Activated B cell treated with CpG ODN at 0.5 μM for 24 hours (primary cell): ENCODE measurements around the gene SLC45A3. TPM values are rescaled to one million over a fixed set of nuclear protein-coding genes. Genes with fewer than 3 reads are reported as not detected.

ENCODE experiments used
- ATAC-seq: fragments of 200-7000 bp; cut with Tn5 transposase; one replicate; pipeline ENCODE4 v1.10.0; 2021; ENCODE audit warnings: low read depth, mild to moderate bottlenecking, moderate library complexity
- CTCF ChIA-PET: fragments of 350-600 bp; sonication (Branson Sonifier 250); formaldehyde crosslinking; loops from one replicate; lab custom pipeline; 2021; ENCODE audit warnings: antibody characterized with exemption; lab: Charles Lee
- POLR2A ChIA-PET: fragments of 350-600 bp; sonication (Branson Sonifier 250); formaldehyde crosslinking; loops from one replicate; lab custom pipeline; 2021; ENCODE audit warnings: antibody characterized with exemption; lab: Charles Lee
- DNase-seq: peaks from one replicate; pipeline ENCODE4 v3.0.0; 2022
- H3K27ac Mint-ChIP-seq: one replicate; pipeline ENCODE4 v1.8.0; 2020; ENCODE audit warnings: mixed read lengths
- H3K27me3 Mint-ChIP-seq: one replicate; pipeline ENCODE4 v1.8.0; 2021; ENCODE audit warnings: mixed read lengths
- H3K36me3 Mint-ChIP-seq: one replicate; pipeline ENCODE4 v1.8.0; 2021; ENCODE audit warnings: low read depth, mixed read lengths
- H3K4me1 Mint-ChIP-seq: one replicate; pipeline ENCODE4 v1.8.0; 2021; ENCODE audit warnings: mixed read lengths
- H3K4me3 Mint-ChIP-seq: one replicate; pipeline ENCODE4 v1.8.0; 2020; ENCODE audit warnings: mild to moderate bottlenecking, mixed read lengths
- H3K9me3 Mint-ChIP-seq: one replicate; pipeline ENCODE4 v1.8.0; 2020; ENCODE audit warnings: mixed read lengths
- intact Hi-C: fragments of 100-400 bp; cut with micrococcal nuclease; formaldehyde crosslinking; loops from one replicate; pipeline ENCODE4 v1.15.1; 2024
- total RNA-seq: library from RNA; stranded (reverse); gene quantifications from 2 replicates; pipeline ENCODE4 v1.2.3, GENCODE V29; 2022
- TF ChIP-seq, protein P1 (sequence below): fragments of 200-600 bp; IDR thresholded peaks from one replicate; pipeline ENCODE4 v1.8.0; 2022; ENCODE audit warnings: antibody characterized with exemption, mild to moderate bottlenecking

The SLC45A3 gene
- total RNA-seq, 1 donor from 2014 or later: 7.4 TPM

DNA sequence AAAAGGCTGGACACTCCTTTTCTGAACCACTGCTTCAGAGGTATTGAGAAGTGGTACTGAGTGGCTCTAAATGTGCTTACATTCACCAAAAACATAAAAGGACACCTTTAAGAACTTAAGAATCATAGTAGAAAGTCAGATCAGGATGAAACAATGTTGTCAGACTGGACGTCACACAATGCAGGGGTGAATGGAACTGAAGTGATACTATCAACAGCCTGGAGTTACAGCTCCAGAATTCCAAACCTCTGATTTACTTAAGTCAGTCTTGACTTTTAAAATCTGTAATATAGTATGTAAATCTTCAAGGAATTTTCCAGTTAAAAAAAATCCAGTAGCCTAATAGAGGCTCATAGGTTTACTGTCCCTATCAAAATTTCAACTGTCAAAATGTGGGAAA lies 67.8 kb downstream of the SLC45A3 start:
- TF ChIP-seq, protein P1, sequence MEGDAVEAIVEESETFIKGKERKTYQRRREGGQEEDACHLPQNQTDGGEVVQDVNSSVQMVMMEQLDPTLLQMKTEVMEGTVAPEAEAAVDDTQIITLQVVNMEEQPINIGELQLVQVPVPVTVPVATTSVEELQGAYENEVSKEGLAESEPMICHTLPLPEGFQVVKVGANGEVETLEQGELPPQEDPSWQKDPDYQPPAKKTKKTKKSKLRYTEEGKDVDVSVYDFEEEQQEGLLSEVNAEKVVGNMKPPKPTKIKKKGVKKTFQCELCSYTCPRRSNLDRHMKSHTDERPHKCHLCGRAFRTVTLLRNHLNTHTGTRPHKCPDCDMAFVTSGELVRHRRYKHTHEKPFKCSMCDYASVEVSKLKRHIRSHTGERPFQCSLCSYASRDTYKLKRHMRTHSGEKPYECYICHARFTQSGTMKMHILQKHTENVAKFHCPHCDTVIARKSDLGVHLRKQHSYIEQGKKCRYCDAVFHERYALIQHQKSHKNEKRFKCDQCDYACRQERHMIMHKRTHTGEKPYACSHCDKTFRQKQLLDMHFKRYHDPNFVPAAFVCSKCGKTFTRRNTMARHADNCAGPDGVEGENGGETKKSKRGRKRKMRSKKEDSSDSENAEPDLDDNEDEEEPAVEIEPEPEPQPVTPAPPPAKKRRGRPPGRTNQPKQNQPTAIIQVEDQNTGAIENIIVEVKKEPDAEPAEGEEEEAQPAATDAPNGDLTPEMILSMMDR: no peak
- Mint-ChIP-seq H3K9me3 (no peaks in the 10 kb centered on the region), H3K27me3 (no peaks in the 10 kb centered on the region), H3K4me3 (no peak overlapping the region), H3K27ac (no peak overlapping the region), H3K36me3 (peaks cover 83% of the 10 kb centered on the region), H3K4me1 (peaks cover 24% of the 10 kb centered on the region)
- intact Hi-C loops: no loop called here
- no peak for DNase-seq
- ATAC-seq: no peak
- CTCF ChIA-PET: no interaction called here
- POLR2A ChIA-PET: interaction anchor here (0.6 to 1.3 kb wide), 2 partner anchors 16 to 20 kb away, joined by 6 to 7 read pairs; partner anchors contain the start of gene ELK4

DNA sequence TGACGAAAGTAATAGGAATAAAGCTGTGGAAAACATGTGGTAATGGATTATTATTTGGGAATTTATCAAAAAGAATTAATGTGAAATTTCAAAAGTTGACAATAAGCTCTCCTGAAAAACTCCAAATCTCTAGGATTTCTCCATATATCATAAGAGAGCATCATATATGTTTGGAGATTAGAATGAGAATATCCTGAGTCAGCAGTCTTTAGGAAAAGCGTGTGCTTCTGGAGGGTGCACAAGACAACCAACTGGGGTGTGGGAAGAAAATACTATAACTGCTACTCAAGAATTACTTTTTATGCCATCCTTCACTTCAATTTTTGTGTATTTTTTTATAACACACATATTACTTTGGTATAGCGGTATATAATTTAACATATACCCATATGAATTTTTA lies 68.2 kb downstream of the SLC45A3 start:
- ChIA-PET POLR2A (interaction anchor here (0.6 kb wide), 1 partner anchor 17 kb away, joined by 7 read pairs; no protein-coding TSS in a partner anchor), CTCF (no interaction called here)
- H3K36me3 Mint-ChIP-seq: peaks cover 83% of the 10 kb centered on the region
- DNase-seq: no peak
- intact Hi-C loops: no loop called here
- H3K27me3 Mint-ChIP-seq: no peaks in the 10 kb centered on the region
- H3K27ac Mint-ChIP-seq: no peak overlapping the region
- TF ChIP-seq, protein P1: no peak
- no peaks in the 10 kb centered on the region for H3K9me3 Mint-ChIP-seq
- H3K4me1 Mint-ChIP-seq: peaks cover 24% of the 10 kb centered on the region
- no peak for ATAC-seq
- H3K4me3 Mint-ChIP-seq: no peak overlapping the region

DNA sequence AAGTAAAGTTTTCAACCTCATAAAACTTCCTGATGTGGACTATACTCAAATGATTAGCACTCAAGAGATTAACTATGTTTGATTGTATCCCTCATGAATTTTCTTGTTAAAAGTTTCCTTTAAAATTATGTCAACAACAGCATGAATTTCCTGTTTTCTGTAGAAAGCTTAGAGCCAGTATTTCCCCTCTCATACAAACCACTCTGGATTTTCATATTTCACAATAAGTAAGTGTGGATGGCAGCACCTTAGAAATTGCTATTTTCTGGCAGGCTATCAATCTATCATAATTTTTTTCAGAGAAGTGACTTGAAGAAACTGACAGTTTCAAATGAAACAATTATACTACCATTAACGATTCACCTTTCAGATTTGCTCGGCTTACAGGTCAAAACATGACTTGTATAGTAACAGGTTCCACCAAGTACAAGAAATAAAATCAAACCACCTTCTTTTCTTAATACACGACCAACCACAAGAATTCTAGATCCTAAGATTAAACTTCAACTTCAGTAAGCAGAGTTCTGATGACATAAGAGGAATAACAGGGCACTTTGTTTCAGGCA lies 69.3 kb downstream of the SLC45A3 start:
- no peaks in the 10 kb centered on the region for H3K9me3 Mint-ChIP-seq
- peaks cover 26% of the 10 kb centered on the region for H3K4me1 Mint-ChIP-seq
- TF ChIP-seq, protein P1: no peak
- ATAC-seq: no peak
- intact Hi-C loops: loop anchor here (2.0 kb wide), 1 partner anchor 14 kb away; no protein-coding TSS in a partner anchor
- ChIA-PET POLR2A (no interaction called here), CTCF (no interaction called here)
- no peaks in the 10 kb centered on the region for H3K27me3 Mint-ChIP-seq
- no peak overlapping the region for H3K4me3 Mint-ChIP-seq
- no peak for DNase-seq
- peak overlapping the region; percentile 31 for H3K27ac Mint-ChIP-seq
- H3K36me3 Mint-ChIP-seq: peaks cover 76% of the 10 kb centered on the region

DNA sequence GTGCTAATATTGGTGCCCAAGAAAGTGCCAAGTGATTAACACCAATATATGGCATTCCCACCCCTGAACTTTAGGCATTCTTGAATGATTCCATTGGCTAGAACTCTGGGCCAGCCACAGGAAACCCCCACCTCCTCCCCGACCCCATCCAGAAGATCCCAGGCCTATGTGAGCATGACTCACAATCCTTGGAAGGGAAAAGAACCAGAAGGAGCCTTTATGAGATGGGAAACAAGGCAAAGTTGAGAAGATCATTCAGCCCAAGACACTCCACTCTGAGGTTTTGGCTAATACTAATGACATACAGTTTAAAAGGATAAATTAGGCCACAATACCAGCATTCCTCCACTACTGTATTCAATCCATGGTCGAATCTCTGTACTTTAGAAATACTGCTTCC lies 70.3 kb downstream of the SLC45A3 start:
- DNase-seq: no peak

More for the DNA sequence above, 70.3 kb downstream of the SLC45A3 start:
- H3K36me3 Mint-ChIP-seq: peaks cover 74% of the 10 kb centered on the region
- no peaks in the 10 kb centered on the region for H3K27me3 Mint-ChIP-seq
- CTCF ChIA-PET: interaction anchor here (2.0 kb wide), 1 partner anchor 18 kb away, joined by 8 read pairs; no protein-coding TSS in a partner anchor
- peaks cover 30% of the 10 kb centered on the region for H3K4me1 Mint-ChIP-seq
- ATAC-seq: no peak
- POLR2A ChIA-PET: no interaction called here
- no peak overlapping the region for H3K4me3 Mint-ChIP-seq
- intact Hi-C loops: loop anchor here (2.0 kb wide), 1 partner anchor 13 kb away; no protein-coding TSS in a partner anchor
- H3K27ac Mint-ChIP-seq: no peak overlapping the region
- TF ChIP-seq, protein P1: no peak
- no peaks in the 10 kb centered on the region for H3K9me3 Mint-ChIP-seq

Other genes with a start within 250 kb of the SLC45A3 start
- 0.07 TPM in 1 of 2 replicates, not detected in the other for gene BLACAT1, start 224.5 kb downstream of the SLC45A3 start, total RNA-seq
- 1.9 and 2.6 TPM in 2 replicates for gene CDK18, start 175.8 kb downstream of the SLC45A3 start, total RNA-seq
- gene ELK4, start 48.5 kb downstream of the SLC45A3 start, total RNA-seq: 130 and 141 TPM in 2 replicates
- 113 and 130 TPM in 2 replicates for gene NUCKS1, start 69.7 kb upstream of the SLC45A3 start, total RNA-seq
- 149 and 156 TPM in 2 replicates for gene RAB29, start 95.0 kb upstream of the SLC45A3 start, total RNA-seq
- 31.2 and 32.4 TPM in 2 replicates for gene SLC41A1, start 132.7 kb upstream of the SLC45A3 start, total RNA-seq
- 1.2 and 2.1 TPM in 2 replicates for gene PM20D1, start 169.6 kb upstream of the SLC45A3 start, total RNA-seq